Measurements from ENCODE around the gene TRERF1. TPM values are rescaled to one million over a fixed set of nuclear protein-coding genes. Genes with fewer than 3 reads are reported as not detected.

The TRERF1 gene
- total and polyA plus RNA-seq, 2 of the 4 experiments (the other 2 are of a cell fraction), result 6.3 to 9.9 TPM

DNA sequence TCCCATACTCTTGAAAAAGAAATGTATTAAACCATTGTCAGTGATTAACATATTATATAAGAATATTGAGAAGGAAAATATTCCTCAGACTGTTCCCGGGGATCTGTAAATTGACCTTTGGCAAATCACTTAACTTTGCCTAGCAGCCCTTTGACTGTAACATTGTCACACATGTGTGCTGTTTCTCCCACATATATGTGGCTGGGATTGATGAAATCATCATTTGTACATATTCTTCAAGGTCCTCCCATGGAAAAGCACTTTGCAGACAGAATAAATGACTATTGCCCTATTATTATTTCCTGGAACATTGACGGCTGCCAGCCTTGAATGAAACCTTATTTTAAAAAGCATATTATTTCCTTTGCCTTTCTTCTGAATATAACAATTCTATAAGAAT is 36.4 kb upstream of the TRERF1 start:
- in situ Hi-C loops (cut with MboI; ENCODE audit: low sequenced_read_pairs) (no loop called here), intact Hi-C loops (cut with micrococcal nuclease) (no loop called here), dilution Hi-C loops (cut with HindIII; ENCODE audit: low sequenced_read_pairs, unreplicated experiment) (no loop called here)
- Histone ChIP-seq H2BK120ac (ENCODE audit: low read depth, low read length) (no peak overlapping the region), H3K23ac (ENCODE audit: low read depth, low read length) (no peak overlapping the region), H3K9ac (ENCODE audit: low read depth, low read length) (no peak overlapping the region), H3K4me1 (ENCODE audit: control insufficient read depth, insufficient read depth, low read length) (peaks cover 2% of the 10 kb centered on the region; the same call in 1 of the 2 replicates), H3K4ac (ENCODE audit: low read depth, low read length) (no peak overlapping the region), H2AK5ac (ENCODE audit: low read depth, low read length) (no peak overlapping the region), H3K79me1 (ENCODE audit: low read depth in 1 of 2, low read length in 2 of 2) (no peaks in the 10 kb centered on the region), H2BK20ac (ENCODE audit: low read depth, low read length) (no peak overlapping the region), H2AFZ (replicated peaks; ENCODE audit: low read length, poor library complexity) (no peak overlapping the region), H3K56ac (ENCODE audit: extremely low read depth, insufficient read depth, low read length) (no peak overlapping the region), H3K4me2 (ENCODE audit: low read depth, low read length) (no peak overlapping the region), H4K20me1 (ENCODE audit: insufficient read depth, low read length) (no peaks in the 10 kb centered on the region), H4K5ac (ENCODE audit: low read depth, low read length) (no peak overlapping the region), H3K4me3 (ENCODE audit: insufficient read depth, low read depth, low read length) (no peak overlapping the region), H3K36me3 (ENCODE audit: control insufficient read depth, insufficient read depth, low read length) (no peaks in the 10 kb centered on the region), H2BK5ac (ENCODE audit: low read depth, low read length, poor library complexity, severe bottlenecking) (no peak overlapping the region), H3K27ac (ENCODE audit: insufficient read depth, low read length) (no peak overlapping the region), H4K8ac (ENCODE audit: low read depth in 2 of 2, low read length in 2 of 2) (no peak overlapping the region), H4K91ac (ENCODE audit: insufficient read depth, low read depth, low read length) (no peak overlapping the region), H2BK15ac (ENCODE audit: low read depth, low read length) (no peak overlapping the region), H2AK9ac (replicated peaks; ENCODE audit: low read depth, low read length, poor library complexity) (no peak overlapping the region), H3K14ac (replicated peaks; ENCODE audit: low read depth, low read length) (no peak overlapping the region), H3K27me3 (ENCODE audit: control insufficient read depth, insufficient read depth, low read length) (no peaks in the 10 kb centered on the region), H3K9me3 (ENCODE audit: control insufficient read depth, insufficient read depth, low read length) (no peaks in the 10 kb centered on the region), H3K18ac (ENCODE audit: low read depth, low read length) (no peak overlapping the region), H3K9me1 (ENCODE audit: insufficient read depth, low read length) (no peaks in the 10 kb centered on the region)
- no CpG with 5 or more reads among the region's 2 CpGs for WGBS, 2 experiments (ENCODE audit: extremely low coverage in 2 of 2, insufficient read length in 1 of 2)
- DNase-seq, result no peak
- no TSS peak for BruUV-seq (replicated peaks)
- ChIA-PET POLR2A (ENCODE audit: unreplicated experiment) (no interaction called here), CTCF (no interaction called here)
- TF ChIP-seq NFE2L2 (IDR thresholded peaks at IDR 0.05; ENCODE audit: low read depth, low read length) (no peak), CHD1 (IDR thresholded peaks at IDR 0.05; ENCODE audit: low read depth, low read length) (no peak), MAZ (IDR thresholded peaks at IDR 0.05; ENCODE audit: borderline replicate concordance, low read depth, low read length) (no peak), MXI1 (IDR thresholded peaks at IDR 0.05; ENCODE audit: borderline replicate concordance, low read depth, low read length) (no peak), SMC3 (IDR thresholded peaks at IDR 0.05; ENCODE audit: low read depth, low read length) (no peak)
- no peak for ATAC-seq (ENCODE audit: low read depth)

Measured in IMR-90 (cell line).